CD4-positive, alpha-beta T cell treated with Interferon gamma for 1 hour (primary cell): ENCODE data around the gene TRIM50.
"Not testable (repeated sequence)": the region's sequence is repeated elsewhere in the genome, so short reads cannot be mapped to it uniquely, and the experiment has no call there.

Experiments used
- DNase-seq: peaks from one replicate; pipeline ENCODE4 v3.0.0-alpha.2; 2020

TRIM50 gene

DNA sequence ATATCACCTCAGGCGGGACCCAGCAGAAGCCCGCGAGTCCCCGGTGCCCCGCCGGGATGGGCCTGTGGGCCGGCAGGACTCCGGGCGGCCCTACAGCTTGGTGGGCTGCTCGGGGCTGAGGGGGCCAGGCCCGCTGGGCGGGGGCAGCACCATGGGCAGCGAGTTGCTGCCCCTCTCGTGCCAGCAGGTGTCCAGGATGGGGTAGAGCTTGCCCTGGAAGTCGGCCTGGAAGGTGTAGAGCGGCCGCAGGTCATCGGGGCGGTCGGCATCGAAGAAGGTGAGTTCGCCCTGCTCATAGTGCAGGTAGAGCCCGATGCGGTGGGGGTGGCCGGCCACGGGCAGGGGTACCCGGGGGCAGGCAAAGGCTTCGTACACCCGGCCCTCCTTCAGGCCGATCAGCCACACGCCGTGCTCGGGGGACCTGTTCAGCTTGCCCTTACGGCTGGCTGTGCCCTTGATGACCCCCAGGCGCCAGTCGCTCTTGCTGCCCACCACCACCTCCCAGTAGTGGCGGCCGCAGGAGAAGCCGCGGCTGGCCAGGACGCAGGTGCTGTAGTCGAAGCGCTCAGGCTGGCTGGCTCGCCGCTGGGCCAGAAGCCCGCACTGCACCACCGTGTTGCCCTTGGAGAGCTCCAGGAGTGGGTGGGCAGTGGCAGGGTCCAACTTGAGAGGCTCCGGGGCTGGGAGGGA is 14.9 kb downstream of the TRIM50 start:
- no peak for DNase-seq

DNA sequence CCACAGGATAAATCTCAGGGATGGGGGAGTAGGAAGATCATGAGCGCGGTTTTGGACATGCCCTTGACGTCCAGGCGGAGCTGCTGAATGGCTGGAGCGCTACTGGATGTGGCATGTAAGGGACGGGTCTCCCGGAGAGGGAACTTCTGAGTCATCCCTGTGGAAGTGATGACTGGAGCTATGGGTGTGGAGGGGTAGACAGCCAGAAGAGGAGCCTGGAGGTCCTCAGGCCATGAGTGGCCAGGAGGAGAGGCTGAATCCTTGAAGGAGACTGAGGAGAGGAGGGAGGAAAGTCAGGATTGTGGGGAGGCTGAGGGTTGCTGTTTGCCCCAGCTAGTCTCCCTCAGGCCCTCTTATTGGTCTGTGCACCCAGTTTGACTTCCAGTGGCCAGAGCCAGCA is 16.5 kb downstream of the TRIM50 start:
- DNase-seq: not testable (repeated sequence)

DNA sequence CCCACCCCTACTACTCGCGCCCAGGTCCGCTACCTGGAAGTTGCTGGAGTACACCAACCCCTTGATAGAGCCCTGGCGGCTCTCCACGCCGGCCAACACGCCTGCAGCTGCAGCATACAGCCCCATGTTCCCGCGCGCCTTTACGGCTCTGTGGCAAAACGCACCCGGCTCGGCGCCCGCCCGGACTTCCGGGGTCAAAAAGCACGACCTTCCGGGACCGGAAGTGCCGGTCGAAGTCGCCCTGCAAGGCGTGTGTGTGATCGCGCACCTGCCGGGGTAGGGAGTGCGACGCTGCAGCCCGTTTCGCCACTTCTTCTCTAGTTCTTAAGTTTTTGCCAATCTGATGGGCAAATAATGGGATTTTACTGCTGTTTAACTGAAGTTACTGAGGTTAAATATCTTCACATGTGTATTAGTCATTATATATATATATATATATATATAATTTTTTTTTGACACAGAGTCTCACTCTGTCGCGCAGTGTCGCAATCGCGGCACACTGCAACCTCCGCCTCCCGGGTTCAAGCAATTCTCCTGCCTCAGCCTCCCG is 19.1 kb downstream of the TRIM50 start, which contains the start of gene NSUN5:
TSS of gene NSUN5 (minus strand) at position 162 of the 550 bp plus-strand sequence. CDS start at position 126, 36 bp downstream.
- peak; percentile 89 for DNase-seq

DNA sequence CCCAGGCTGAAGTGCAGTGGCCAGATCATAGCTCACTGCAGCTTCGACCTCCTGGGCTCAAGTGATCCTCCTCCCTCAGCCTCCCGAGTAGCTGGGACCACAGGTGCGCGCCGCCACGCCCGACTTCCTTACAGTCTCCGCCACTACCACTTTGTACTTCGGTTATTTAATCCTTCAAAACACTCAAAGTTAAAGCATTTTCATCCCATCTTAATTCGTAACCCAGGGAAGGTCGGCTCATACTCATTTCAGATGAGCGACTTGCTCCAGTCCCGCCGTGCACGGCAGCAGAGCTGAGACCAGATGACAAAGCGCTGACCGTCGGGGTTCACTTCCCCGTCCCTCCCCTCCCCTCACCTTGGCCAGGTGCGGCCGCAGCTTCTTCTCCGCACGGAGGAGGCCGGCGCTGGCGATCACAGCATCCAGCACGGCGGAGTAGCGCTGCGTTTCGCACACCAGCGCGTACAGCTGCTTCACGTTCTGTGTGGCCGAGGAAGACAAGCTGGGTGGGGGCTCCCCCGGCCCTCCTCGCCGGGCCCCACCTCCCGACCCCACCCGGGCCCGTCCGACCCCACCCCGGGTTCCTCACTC is 19.7 kb downstream of the TRIM50 start:
- no peak for DNase-seq

DNA sequence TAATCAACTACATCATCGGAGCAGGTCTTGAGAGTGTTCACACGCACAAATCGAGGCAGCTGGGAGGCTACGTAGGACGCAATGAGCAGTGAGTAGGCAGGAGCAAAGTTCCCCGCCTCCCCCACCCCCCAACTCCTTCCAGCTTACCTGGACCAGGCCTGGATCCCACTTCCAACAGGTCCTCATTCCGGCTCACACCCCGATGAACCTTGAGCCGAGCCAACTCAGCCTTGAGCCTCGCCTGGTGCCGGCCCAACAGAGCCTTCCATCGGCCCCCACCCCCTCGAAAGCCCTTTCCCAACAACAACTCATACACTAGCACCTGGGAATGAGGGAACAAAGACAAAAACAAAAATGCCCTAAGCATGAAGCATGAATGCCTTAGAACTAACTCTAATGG is 20.4 kb downstream of the TRIM50 start:
- DNase-seq: no peak

DNA sequence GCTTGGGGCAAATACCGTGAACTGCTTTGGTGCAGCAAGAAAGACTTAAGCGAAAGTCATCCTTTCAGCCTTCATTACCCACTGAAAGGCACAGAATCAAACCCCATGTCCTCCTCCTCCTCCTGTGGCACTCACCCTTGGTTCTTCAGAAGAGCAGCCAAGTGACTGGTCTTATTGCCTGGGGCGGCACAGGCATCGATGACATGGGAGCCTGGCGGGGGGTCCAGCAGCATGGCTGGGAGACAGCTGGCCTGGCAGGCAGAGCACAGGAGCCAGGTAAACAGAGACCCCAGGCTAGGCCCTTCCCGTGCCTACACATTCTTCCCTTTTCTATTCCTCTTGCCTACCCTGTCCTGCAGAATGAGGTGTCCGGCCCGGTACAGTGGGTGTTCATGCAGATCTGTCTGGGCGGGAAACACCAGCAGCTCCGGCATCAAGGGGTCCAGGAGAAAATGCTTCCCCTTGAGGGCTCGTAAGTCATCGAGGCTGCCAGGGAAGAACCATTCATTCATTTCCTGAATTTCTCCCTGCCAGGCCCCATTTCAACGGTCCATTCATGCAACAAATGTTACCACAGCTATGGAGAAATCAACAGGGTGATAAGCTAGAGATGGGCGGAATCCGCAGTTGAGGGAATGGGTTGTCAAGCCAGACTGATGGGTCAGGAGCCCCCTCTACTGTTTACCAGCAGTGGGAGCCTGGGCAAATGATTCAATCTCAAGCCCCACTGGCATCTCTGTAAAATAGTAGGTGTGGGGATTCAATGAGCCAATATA is 23.1 kb downstream of the TRIM50 start:
- not testable (repeated sequence) for DNase-seq

DNA sequence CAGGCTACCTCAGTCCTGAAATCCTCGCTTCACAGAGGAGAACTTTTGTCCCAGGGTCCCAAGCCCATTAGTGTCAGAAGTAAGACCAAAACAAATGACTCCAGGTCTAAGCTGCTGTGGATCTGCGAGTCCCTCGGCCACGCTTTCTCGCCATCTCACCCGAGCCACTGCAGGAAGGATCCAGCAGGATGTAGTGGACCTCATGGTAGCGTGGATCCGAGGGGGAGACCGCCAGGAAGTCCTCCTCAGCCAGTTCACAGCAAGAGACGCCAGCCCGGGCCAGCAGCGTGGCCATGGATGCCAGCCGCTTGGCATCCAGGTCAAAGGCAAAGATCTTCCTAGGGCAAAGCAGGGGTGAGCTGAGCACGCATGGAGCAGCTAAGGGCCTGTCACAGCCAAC is 23.8 kb downstream of the TRIM50 start:
- no peak for DNase-seq

DNA sequence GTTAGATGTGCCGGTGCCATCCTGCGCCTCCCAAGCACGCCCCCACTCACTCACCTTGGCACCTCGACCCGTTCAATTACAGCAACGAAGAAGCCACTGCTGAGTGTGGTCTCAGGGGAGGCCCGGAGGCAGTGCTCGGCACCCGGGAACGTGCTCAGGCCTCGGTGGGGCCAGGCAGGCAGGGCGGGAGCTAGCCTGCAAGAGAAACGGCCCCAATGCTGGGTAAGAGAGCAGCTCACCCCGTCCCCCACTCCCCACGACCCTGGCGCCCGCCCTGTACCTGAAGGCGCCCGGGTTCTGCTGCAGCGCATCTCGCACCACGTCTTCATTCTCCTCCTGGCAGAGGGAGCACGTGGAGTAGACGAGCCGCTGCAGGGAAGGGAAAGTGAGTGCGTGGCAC is 24.3 kb downstream of the TRIM50 start:
- no peak for DNase-seq

DNA sequence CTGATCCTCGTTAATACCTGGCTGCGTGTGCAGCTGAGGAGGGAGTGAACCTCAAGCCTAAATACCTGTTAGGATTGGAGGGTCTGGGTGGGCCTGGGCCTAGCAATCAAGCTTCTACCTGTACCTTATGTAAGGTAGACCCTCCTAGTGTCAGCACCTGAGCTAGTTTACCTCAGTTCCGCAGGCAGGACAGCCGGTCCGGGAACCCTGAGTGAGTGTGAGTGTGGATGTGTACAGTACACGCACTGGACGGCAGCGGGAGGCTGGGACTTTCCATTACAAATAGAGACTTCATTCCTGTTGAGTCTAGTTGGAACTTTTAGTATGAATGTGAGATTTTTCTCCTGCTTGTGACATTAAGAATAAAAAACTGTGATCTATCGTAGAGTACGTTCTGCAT is 25.0 kb downstream of the TRIM50 start:
- not testable (repeated sequence) for DNase-seq

DNA sequence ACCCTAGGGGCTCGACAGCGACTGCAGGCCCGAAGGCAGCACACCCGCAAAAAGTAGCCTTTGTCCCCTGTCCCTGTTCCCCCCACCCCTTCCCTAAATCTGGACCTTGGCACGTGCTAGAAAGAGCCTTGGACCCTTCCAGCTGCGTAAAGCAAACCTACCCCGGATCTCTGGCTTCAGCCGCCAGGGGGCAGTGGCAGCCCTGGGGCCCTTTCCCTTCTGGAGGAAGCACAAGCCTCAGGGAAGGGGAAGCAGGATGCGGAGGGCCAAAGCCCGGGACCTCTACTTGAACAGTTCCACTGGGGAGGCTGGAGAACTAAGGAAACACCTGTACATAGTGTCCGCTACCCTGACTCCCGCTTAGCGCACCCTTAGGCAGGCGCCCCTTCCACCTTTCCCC is 26.8 kb downstream of the TRIM50 start:
- not testable (repeated sequence) for DNase-seq

DNA sequence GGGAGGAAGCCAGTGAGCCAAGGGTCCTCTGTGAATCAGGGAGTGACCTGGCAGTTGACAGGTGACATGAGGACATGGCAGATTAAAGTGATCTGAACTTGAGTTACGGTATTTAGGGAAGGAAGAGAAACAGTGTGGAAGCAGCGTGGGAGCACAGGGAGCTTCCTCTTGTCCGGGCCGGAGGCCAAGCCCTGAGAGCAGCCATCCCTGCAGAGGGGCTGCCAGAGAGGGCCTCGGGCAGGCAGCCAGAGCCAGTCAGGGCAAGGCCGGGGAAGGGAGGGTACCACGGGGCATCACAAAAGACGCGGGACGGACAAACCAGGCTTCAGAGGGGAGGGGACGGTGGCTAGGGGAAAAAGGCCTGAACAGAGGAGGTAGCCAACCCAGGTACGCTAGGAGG is 28.1 kb downstream of the TRIM50 start:
- DNase-seq: not testable (repeated sequence)

DNA sequence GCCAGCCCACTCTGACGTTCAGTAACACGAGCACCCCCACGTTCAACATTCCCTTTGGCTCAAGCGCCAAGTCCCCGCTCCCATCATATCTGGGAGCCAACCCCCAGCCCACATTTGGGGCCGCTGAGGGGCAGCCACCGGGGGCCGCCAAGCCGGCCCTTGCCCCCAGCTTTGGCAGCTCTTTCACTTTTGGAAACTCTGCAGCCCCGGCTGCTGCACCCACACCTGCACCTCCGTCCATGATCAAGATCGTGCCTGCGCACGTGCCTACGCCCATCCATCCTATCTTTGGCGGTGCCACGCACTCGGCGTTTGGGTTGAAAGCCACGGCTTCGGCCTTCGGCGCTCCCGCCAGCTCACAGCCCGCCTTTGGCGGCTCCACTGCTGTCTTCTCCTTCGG is 30.2 kb downstream of the TRIM50 start:
- DNase-seq: not testable (repeated sequence)

DNA sequence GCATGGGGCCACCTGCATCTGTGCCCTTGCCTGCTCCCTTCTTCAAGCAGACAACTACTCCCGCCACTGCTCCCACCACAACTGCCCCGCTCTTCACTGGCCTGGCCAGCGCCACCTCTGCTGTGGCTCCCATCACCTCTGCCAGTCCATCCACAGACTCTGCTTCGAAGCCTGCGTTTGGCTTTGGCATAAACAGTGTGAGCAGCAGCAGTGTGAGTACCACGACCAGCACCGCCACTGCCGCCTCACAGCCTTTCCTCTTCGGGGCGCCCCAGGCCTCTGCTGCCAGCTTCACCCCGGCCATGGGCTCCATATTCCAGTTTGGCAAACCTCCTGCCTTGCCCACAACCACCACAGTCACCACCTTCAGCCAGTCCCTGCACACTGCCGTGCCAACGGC is 30.6 kb downstream of the TRIM50 start:
- DNase-seq: not testable (repeated sequence)

DNA sequence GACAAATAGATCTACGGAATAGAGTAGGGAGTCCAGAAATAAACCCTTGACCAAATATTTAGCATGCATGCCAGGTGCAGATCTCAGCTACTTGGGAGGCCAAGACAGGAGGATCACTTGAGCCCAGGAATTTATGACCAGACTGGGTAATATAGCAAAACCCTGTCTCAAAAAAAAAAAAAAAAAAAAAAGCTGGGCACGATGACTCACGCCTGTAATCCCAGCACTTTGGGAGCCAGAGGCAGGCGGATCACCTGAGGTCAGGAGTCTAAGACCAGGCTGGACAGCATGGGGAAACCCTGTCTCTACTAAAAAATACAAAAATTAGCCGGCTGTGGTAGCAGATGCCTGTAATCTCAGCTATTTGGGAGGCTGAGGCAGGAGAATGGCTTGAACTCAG is 50.7 kb downstream of the TRIM50 start:
- DNase-seq: not testable (repeated sequence)

DNA sequence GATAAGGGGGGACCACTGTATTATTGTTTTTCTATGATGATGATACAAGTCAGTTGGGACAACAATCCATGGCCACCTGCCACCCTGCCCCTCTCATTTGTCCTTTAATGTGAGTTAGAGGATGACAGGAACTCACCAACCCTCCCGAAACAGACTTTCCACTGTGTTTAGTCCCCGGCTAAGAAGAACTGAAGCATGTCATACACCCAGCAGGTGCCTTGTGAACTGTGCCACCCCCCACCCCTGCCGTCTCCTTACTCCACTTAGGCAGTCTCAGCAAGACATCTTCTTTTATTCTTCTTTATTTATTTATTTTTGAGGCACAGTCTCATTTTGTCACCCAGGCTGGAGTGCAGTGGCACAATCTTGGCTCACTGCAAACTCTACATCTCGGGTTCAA is 60.1 kb downstream of the TRIM50 start:
- DNase-seq: not testable (repeated sequence)

DNA sequence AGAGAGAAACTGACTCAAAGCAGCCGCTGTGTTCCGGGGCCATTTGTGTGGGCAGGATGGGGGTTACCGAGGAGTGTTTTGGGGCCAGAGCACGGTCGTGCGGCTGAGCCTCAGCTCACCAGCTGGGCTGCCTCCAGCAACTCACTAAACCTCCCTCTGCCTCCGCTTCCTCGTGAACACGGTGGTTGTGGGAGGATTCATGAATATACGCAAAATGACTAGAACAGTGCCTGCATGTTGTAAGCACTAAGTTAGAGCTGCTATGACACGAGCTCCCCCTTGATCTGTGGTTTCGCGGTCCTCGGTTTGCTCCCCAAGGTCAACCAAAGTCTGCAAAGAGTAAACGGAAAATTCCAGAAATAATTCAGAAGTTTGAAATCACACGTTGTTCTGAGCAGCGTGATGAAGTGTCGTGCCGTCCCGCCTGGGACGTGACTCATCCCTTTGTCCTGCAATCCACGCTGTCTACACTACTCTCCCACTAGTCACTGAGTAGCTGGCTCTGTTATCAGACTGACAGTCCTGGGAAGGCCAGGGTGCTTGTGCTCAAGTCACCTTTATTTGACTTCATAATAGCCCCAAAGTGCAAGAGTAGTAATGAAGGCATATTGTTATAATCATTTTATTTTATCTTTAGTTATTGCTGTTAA is 61.0 kb downstream of the TRIM50 start:
- DNase-seq: not testable (repeated sequence)
